Neutrophil (primary cell): Measurements from ENCODE around the gene MRC2.
"Not testable (repeated sequence)": the region's sequence is repeated elsewhere in the genome, so short reads cannot be mapped to it uniquely, and the experiment has no call there.

Experiments used
- H3K27ac ChIP-seq: fragments of 200-600 bp; sonication (generic); 2 replicates; pipeline ENCODE4 v1.5.1; 2016; ENCODE audit warnings: mild to moderate bottlenecking, moderate library complexity
- H3K27me3 ChIP-seq: fragments of 200-600 bp; sonication (generic); 2 replicates; pipeline ENCODE4 v1.6.0; 2016; ENCODE audit warnings: mild to moderate bottlenecking
- H3K36me3 ChIP-seq: fragments of 200-600 bp; sonication (generic); 2 replicates; pipeline ENCODE4 v1.5.1; 2017
- H3K4me1 ChIP-seq, 2 experiments: fragments of 200-600 bp in 1 of 2; sonication (generic) in 1 of 2; 1 replicate in 1 of 2; 2 replicates in 1 of 2; pipeline versions ENCODE4 v1.5.1 to v1.6.1; 2013 to 2016; ENCODE audit warnings: low read depth in 1 of 2, low read length in 1 of 2, mild to moderate bottlenecking in 1 of 2, moderate library complexity in 1 of 2; ENCODE audit not compliant: control insufficient read depth in 1 of 2, insufficient read depth in 1 of 2
- H3K4me3 ChIP-seq, 2 experiments: fragments of 200-600 bp in 1 of 2; sonication (generic) in 1 of 2; 1 replicate in 1 of 2; 2 replicates in 1 of 2; pipeline ENCODE4 v1.5.1; 2013 to 2016; ENCODE audit warnings: low read depth in 1 of 2, low read length in 1 of 2, mild to moderate bottlenecking in 1 of 2, moderate library complexity in 1 of 2
- H3K9me3 ChIP-seq: fragments of 200-600 bp; sonication (generic); 2 replicates; pipeline ENCODE4 v1.5.1; 2016
- CTCF ChIP-seq: fragments of 200-600 bp; sonication (generic); IDR thresholded peaks from 2 replicates; pipeline ENCODE4 v1.5.1; 2016; ENCODE audit warnings: antibody characterized with exemption

MRC2 gene

GRCh38 chr17:62587554-62587953 is 39.9 kb upstream of the MRC2 start:
- peaks cover 80% of the 10 kb centered on the region for H3K36me3 ChIP-seq

GRCh38 chr17:62588109-62588508 is 39.4 kb upstream of the MRC2 start:
- H3K4me1 ChIP-seq, result no peaks in the 10 kb centered on the region
- H3K36me3 ChIP-seq, result peaks cover 80% of the 10 kb centered on the region
- no peak for TF ChIP-seq CTCF
- no peak overlapping the region for H3K4me3 ChIP-seq
- H3K9me3 ChIP-seq, result no peaks in the 10 kb centered on the region
- H3K27ac ChIP-seq, result no peak overlapping the region
- no peaks in the 10 kb centered on the region for H3K27me3 ChIP-seq

More at GRCh38 chr17:62587554-62587953, 39.9 kb upstream of the MRC2 start:
- TF ChIP-seq CTCF, result no peak
- no peak overlapping the region for H3K4me3 ChIP-seq
- H3K9me3 ChIP-seq, result no peaks in the 10 kb centered on the region
- no peaks in the 10 kb centered on the region for H3K4me1 ChIP-seq
- no peak overlapping the region for H3K27ac ChIP-seq
- H3K27me3 ChIP-seq, result no peaks in the 10 kb centered on the region

GRCh38 chr17:62591333-62591732 is 36.1 kb upstream of the MRC2 start:
- no peak overlapping the region for H3K4me3 ChIP-seq
- no peak for TF ChIP-seq CTCF
- no peaks in the 10 kb centered on the region for H3K27me3 ChIP-seq
- no peak overlapping the region for H3K27ac ChIP-seq
- H3K36me3 ChIP-seq, result peaks cover 74% of the 10 kb centered on the region
- H3K9me3 ChIP-seq, result no peaks in the 10 kb centered on the region
- H3K4me1 ChIP-seq, result no peaks in the 10 kb centered on the region

- not testable (repeated sequence) for H3K27ac ChIP-seq, H3K4me1 ChIP-seq, H3K27me3 ChIP-seq, H3K9me3 ChIP-seq, H3K4me3 ChIP-seq
- peaks cover 74% of the 10 kb centered on the region for H3K36me3 ChIP-seq
Observed at GRCh38 chr17:62591822-62592221, 35.6 kb upstream of the MRC2 start.

GRCh38 chr17:62592341-62593099 is 35.0 kb upstream of the MRC2 start:
- H3K27ac ChIP-seq, result no peak overlapping the region
- peaks cover 74% of the 10 kb centered on the region for H3K36me3 ChIP-seq
- H3K27me3 ChIP-seq, result no peaks in the 10 kb centered on the region
- H3K4me3 ChIP-seq, result no peak overlapping the region
- no peak for TF ChIP-seq CTCF
- H3K4me1 ChIP-seq, result no peaks in the 10 kb centered on the region
- no peaks in the 10 kb centered on the region for H3K9me3 ChIP-seq

- peaks cover 74% of the 10 kb centered on the region for H3K36me3 ChIP-seq
- H3K4me3 ChIP-seq, result no peak overlapping the region
- no peaks in the 10 kb centered on the region for H3K9me3 ChIP-seq
- no peak overlapping the region for H3K27ac ChIP-seq
- no peaks in the 10 kb centered on the region for H3K27me3 ChIP-seq
- no peaks in the 10 kb centered on the region for H3K4me1 ChIP-seq
- no peak for TF ChIP-seq CTCF
Observed at GRCh38 chr17:62595484-62595883, 32.0 kb upstream of the MRC2 start.
